ENCODE data around the gene RHBDL1.

RHBDL1 gene

DNA sequence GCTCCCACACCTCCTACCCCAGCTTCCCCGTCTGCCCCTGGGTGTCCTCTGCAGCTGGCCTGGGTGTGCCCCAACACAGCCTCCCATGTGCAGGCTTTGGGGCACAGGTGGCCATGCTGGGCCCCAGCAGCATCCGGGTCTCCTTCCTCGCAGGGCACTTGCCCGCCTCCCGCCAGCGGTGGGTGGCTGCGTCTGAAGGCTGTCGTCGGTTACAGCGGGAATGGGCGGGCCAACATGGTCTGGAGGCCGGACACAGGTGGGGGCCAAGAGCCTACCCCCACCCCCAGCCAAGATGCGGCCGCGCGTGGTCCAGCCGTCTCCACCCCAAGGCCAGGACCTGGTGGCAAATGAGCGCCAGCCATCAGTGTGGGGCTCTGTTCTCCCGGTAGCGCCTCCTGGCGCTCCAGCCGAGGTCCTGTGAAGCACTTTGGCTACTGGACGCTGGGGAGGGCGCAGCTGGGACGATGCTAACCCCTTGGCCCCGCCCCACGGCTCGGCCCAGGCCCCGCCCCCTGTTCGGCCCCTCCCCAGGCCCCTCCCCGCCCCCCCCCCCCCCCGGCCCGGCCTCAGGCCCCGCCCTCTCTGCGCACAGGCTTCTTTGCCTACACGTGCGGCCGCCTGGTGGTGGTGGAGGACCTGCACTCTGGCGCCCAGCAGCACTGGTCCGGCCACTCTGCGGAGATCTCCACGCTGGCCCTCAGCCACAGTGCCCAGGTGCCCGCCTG is 14.8 kb upstream of the RHBDL1 start (continued):
- TF ChIP-seq, protein P1, sequence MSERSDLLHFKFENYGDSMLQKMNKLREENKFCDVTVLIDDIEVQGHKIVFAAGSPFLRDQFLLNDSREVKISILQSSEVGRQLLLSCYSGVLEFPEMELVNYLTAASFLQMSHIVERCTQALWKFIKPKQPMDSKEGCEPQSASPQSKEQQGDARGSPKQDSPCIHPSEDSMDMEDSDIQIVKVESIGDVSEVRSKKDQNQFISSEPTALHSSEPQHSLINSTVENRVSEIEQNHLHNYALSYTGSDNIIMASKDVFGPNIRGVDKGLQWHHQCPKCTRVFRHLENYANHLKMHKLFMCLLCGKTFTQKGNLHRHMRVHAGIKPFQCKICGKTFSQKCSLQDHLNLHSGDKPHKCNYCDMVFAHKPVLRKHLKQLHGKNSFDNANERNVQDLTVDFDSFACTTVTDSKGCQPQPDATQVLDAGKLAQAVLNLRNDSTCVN (tag by site-specific recombination; optimal IDR thresholded peaks at IDR 0.05): peak; percentile 39
- peak; percentile 33 for TF ChIP-seq ZNF335 (tag by site-specific recombination; conservative IDR thresholded peaks at IDR 0.05)
- TF ChIP-seq, protein P2, sequence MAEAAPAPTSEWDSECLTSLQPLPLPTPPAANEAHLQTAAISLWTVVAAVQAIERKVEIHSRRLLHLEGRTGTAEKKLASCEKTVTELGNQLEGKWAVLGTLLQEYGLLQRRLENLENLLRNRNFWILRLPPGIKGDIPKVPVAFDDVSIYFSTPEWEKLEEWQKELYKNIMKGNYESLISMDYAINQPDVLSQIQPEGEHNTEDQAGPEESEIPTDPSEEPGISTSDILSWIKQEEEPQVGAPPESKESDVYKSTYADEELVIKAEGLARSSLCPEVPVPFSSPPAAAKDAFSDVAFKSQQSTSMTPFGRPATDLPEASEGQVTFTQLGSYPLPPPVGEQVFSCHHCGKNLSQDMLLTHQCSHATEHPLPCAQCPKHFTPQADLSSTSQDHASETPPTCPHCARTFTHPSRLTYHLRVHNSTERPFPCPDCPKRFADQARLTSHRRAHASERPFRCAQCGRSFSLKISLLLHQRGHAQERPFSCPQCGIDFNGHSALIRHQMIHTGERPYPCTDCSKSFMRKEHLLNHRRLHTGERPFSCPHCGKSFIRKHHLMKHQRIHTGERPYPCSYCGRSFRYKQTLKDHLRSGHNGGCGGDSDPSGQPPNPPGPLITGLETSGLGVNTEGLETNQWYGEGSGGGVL (tag by site-specific recombination; IDR thresholded peaks at IDR 0.05): 0 out of 2 replicates have a peak, but pooled peaks have one; percentile 52
- TF ChIP-seq ZNF571 (tag by site-specific recombination; IDR thresholded peaks at IDR 0.05): no peak
- TF ChIP-seq, protein P3, sequence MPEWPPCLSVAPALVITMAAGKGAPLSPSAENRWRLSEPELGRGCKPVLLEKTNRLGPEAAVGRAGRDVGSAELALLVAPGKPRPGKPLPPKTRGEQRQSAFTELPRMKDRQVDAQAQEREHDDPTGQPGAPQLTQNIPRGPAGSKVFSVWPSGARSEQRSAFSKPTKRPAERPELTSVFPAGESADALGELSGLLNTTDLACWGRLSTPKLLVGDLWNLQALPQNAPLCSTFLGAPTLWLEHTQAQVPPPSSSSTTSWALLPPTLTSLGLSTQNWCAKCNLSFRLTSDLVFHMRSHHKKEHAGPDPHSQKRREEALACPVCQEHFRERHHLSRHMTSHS (tag by site-specific recombination; IDR thresholded peaks at IDR 0.05): no peak
- no peak for TF ChIP-seq ZNF274 (IDR thresholded peaks at IDR 0.05; ENCODE audit: low read length)
- no peak for TF ChIP-seq ZNF274 (tag by site-specific recombination; IDR thresholded peaks at IDR 0.05; ENCODE audit: borderline replicate concordance)
- 0 out of 2 replicates have a peak, but pooled peaks have one; percentile 29 for TF ChIP-seq ZBTB17 (tag by site-specific recombination; IDR thresholded peaks at IDR 0.05)
- TF ChIP-seq SP2 (tag by site-specific recombination; IDR thresholded peaks at IDR 0.05): peak; percentile 80
- no peak for TF ChIP-seq ZNF184 (tag by site-specific recombination; IDR thresholded peaks at IDR 0.05)
- TF ChIP-seq, protein P4, sequence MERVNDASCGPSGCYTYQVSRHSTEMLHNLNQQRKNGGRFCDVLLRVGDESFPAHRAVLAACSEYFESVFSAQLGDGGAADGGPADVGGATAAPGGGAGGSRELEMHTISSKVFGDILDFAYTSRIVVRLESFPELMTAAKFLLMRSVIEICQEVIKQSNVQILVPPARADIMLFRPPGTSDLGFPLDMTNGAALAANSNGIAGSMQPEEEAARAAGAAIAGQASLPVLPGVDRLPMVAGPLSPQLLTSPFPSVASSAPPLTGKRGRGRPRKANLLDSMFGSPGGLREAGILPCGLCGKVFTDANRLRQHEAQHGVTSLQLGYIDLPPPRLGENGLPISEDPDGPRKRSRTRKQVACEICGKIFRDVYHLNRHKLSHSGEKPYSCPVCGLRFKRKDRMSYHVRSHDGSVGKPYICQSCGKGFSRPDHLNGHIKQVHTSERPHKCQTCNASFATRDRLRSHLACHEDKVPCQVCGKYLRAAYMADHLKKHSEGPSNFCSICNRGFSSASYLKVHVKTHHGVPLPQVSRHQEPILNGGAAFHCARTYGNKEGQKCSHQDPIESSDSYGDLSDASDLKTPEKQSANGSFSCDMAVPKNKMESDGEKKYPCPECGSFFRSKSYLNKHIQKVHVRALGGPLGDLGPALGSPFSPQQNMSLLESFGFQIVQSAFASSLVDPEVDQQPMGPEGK (tag by site-specific recombination; IDR thresholded peaks at IDR 0.05): peak; percentile 80; the same call in 1 of the 2 replicates
- no peak for TF ChIP-seq ZNF157 (tag by site-specific recombination; IDR thresholded peaks at IDR 0.05)
- TF ChIP-seq ZSCAN30 (tag by site-specific recombination; IDR thresholded peaks at IDR 0.05): peak; percentile 74; the same call in 1 of the 2 replicates
- no peak for TF ChIP-seq ZNF121 (tag by site-specific recombination; IDR thresholded peaks at IDR 0.05)
- no peak for TF ChIP-seq ZNF223 (tag by site-specific recombination; IDR thresholded peaks at IDR 0.05)
- TF ChIP-seq ZFP69B (tag by site-specific recombination; IDR thresholded peaks at IDR 0.05): peak; percentile 69
- TF ChIP-seq ZNF610 (tag by site-specific recombination; IDR thresholded peaks at IDR 0.05; ENCODE audit: borderline replicate concordance): 0 out of 2 replicates have a peak, but pooled peaks have one; percentile 16

DNA sequence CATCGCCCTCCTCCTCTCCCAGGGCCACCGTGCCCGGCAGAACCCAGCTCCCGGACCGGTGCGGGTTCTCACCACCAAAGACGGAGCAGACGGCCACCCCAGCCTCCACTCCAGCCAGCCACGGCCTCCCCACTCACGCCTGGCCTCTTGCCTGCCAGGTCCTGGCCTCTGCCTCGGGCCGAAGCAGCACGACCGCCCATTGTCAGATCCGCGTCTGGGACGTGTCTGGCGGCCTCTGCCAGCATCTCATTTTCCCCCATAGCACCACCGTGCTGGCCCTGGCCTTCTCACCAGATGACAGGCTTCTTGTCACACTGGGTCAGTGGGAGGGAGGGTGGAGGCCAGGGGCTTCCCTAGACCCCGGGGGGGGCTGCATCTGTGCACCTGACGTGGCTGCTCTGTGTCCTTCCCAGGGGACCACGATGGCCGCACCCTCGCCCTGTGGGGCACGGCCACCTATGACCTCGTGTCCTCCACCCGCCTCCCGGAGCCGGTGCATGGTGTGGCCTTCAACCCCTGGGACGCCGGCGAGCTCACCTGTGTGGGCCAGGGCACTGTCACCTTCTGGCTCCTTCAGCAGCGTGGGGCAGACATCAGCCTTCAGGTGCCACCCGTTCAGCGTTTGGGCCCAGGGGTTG is 14.2 kb upstream of the RHBDL1 start:
- CTCF ChIA-PET: interaction anchor here (0.5 to 0.9 kb wide), 2 partner anchors 12 to 759 kb away, joined by 3 to 4 read pairs; partner anchors contain the start of gene WDR90
- Histone ChIP-seq H3K9me3 (ENCODE audit: control insufficient read depth, insufficient read depth, low read depth, low read length) (no peaks in the 10 kb centered on the region), H3K4me3 (ENCODE audit: low read depth, low read length) (no peak overlapping the region), H3K27ac (ENCODE audit: extremely low read depth, low read depth, low read length) (no peak overlapping the region), H3K36me3 (ENCODE audit: control insufficient read depth in 2 of 2, insufficient read depth in 1 of 2, low read length in 2 of 2) (peaks cover 0 to 57% of the 10 kb centered on the region in 2 experiments; a peak in 2 of 3 replicates), H3K4me1 (ENCODE audit: control insufficient read depth, insufficient read depth, low read length) (peaks cover 3% of the 10 kb centered on the region; the same call in 1 of the 2 replicates)
- POLR2A ChIA-PET: interaction anchor here (1.2 kb wide), 1 partner anchor 14 kb away, joined by 4 read pairs; the partner anchor contains the start of gene RHBDL1
- TF ChIP-seq ZNF600 (tag by site-specific recombination; IDR thresholded peaks at IDR 0.05): peak; percentile 42; the same call in 1 of the 2 replicates
- TF ChIP-seq, protein P5, sequence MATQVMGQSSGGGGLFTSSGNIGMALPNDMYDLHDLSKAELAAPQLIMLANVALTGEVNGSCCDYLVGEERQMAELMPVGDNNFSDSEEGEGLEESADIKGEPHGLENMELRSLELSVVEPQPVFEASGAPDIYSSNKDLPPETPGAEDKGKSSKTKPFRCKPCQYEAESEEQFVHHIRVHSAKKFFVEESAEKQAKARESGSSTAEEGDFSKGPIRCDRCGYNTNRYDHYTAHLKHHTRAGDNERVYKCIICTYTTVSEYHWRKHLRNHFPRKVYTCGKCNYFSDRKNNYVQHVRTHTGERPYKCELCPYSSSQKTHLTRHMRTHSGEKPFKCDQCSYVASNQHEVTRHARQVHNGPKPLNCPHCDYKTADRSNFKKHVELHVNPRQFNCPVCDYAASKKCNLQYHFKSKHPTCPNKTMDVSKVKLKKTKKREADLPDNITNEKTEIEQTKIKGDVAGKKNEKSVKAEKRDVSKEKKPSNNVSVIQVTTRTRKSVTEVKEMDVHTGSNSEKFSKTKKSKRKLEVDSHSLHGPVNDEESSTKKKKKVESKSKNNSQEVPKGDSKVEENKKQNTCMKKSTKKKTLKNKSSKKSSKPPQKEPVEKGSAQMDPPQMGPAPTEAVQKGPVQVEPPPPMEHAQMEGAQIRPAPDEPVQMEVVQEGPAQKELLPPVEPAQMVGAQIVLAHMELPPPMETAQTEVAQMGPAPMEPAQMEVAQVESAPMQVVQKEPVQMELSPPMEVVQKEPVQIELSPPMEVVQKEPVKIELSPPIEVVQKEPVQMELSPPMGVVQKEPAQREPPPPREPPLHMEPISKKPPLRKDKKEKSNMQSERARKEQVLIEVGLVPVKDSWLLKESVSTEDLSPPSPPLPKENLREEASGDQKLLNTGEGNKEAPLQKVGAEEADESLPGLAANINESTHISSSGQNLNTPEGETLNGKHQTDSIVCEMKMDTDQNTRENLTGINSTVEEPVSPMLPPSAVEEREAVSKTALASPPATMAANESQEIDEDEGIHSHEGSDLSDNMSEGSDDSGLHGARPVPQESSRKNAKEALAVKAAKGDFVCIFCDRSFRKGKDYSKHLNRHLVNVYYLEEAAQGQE (tag by site-specific recombination; IDR thresholded peaks at IDR 0.05): no peak
